Ovary (tissue), 3 donors: ENCODE data around the gene TRAK2.

Source experiments
- CTCF ChIP-seq, 3 donors: fragments of 450-650 bp in 2 of 3; fragments of 200-600 bp in 1 of 3; IDR thresholded peaks; one replicate each; pipeline versions ENCODE4 v1.5.1 to v1.8.0; 2016 to 2022; ENCODE audit warnings: antibody characterized with exemption in 3 of 3, mild to moderate bottlenecking in 1 of 3
- POLR2A ChIP-seq: fragments of 450-650 bp; IDR thresholded peaks from one replicate; pipeline ENCODE4 v1.6.1; 2017; ENCODE audit warnings: antibody characterized with exemption, mild to moderate bottlenecking, moderate library complexity
- donor health status: DM: no; HTN: no; CAD: no.

GRCh38 chr2:201349601-201350000 is 101.7 kb downstream of the TRAK2 start:
- no peak for TF ChIP-seq POLR2A
- no peak for TF ChIP-seq CTCF (IDR thresholded peaks at IDR 0.05)
